ENCODE data around the gene TSPAN9.

TSPAN9 gene

DNA sequence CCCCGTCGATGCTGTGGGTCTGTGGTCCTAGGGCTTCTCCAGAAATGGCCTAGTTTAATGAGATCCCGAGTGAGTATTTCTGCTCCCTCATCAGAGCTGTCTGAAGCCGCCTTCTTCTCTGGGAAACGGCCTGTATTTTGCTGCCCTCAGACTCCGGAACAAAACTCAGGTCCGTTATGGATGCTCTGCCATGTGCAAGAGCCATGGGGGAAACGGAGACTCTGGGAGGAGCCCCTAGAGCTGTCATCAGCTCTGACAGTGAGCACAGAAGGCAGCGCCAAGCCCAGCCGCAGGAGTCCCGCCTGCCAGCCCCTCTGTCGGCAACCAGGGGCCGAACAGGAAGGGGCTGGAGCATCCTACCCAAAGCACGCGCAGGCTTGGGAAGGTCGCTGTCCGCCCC lies 221.4 kb downstream of the TSPAN9 start:
- H3K27ac ChIP-seq (ENCODE audit: low read depth, low read length) = no peak overlapping the region
- H3K27me3 ChIP-seq (ENCODE audit: low read length) = no peaks in the 10 kb centered on the region
- H3K9me3 ChIP-seq (ENCODE audit: insufficient read depth, low read length) = no peaks in the 10 kb centered on the region
- no peaks in the 10 kb centered on the region for H3K36me3 ChIP-seq (ENCODE audit: low read length)
- H3K9me2 ChIP-seq (replicated peaks; ENCODE audit: insufficient read depth, low read length) = no peaks in the 10 kb centered on the region
- H3K79me2 ChIP-seq (ENCODE audit: insufficient read depth, low read length) = no peaks in the 10 kb centered on the region
- no peaks in the 10 kb centered on the region for H3F3A ChIP-seq (ENCODE audit: insufficient read depth)
- H2AFZ ChIP-seq (ENCODE audit: low read depth, low read length, severe bottlenecking) = no peak overlapping the region
- no peak overlapping the region for H3K4me2 ChIP-seq (ENCODE audit: low read depth, low read length, poor library complexity, severe bottlenecking)
- H3K4me3 ChIP-seq (ENCODE audit: insufficient read depth, low read length, poor library complexity, severe bottlenecking) = no peak overlapping the region
- no peaks in the 10 kb centered on the region for H4K20me1 ChIP-seq (ENCODE audit: low read depth, low read length)
- TF ChIP-seq, protein P1, sequence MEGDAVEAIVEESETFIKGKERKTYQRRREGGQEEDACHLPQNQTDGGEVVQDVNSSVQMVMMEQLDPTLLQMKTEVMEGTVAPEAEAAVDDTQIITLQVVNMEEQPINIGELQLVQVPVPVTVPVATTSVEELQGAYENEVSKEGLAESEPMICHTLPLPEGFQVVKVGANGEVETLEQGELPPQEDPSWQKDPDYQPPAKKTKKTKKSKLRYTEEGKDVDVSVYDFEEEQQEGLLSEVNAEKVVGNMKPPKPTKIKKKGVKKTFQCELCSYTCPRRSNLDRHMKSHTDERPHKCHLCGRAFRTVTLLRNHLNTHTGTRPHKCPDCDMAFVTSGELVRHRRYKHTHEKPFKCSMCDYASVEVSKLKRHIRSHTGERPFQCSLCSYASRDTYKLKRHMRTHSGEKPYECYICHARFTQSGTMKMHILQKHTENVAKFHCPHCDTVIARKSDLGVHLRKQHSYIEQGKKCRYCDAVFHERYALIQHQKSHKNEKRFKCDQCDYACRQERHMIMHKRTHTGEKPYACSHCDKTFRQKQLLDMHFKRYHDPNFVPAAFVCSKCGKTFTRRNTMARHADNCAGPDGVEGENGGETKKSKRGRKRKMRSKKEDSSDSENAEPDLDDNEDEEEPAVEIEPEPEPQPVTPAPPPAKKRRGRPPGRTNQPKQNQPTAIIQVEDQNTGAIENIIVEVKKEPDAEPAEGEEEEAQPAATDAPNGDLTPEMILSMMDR (IDR thresholded peaks at IDR 0.05; ENCODE audit: insufficient read depth, low read length, poor library complexity, severe bottlenecking) = no peak
- no peak for TF ChIP-seq EZH2phosphoT487 (conservative IDR thresholded peaks at IDR 0.05; ENCODE audit: low read length)
- H3K9ac ChIP-seq (ENCODE audit: low read length) = no peak overlapping the region

- no peaks in the 10 kb centered on the region for H3K9me3 ChIP-seq (ENCODE audit: insufficient read depth, low read length)
- no peak overlapping the region for H2AFZ ChIP-seq (ENCODE audit: low read depth, low read length, severe bottlenecking)
- H3F3A ChIP-seq (ENCODE audit: insufficient read depth) = no peaks in the 10 kb centered on the region
- no peaks in the 10 kb centered on the region for H3K36me3 ChIP-seq (ENCODE audit: low read length)
- no peaks in the 10 kb centered on the region for H3K27me3 ChIP-seq (ENCODE audit: low read length)
- H3K79me2 ChIP-seq (ENCODE audit: insufficient read depth, low read length) = no peaks in the 10 kb centered on the region
- peak overlapping the region; percentile 1 for H3K4me2 ChIP-seq (ENCODE audit: low read depth, low read length, poor library complexity, severe bottlenecking)
- no peak overlapping the region for H3K9ac ChIP-seq (ENCODE audit: low read length)
- H3K9me2 ChIP-seq (replicated peaks; ENCODE audit: insufficient read depth, low read length) = no peaks in the 10 kb centered on the region
- H3K4me3 ChIP-seq (ENCODE audit: insufficient read depth, low read length, poor library complexity, severe bottlenecking) = no peak overlapping the region
- TF ChIP-seq, protein P1 (IDR thresholded peaks at IDR 0.05; ENCODE audit: insufficient read depth, low read length, poor library complexity, severe bottlenecking) = peak; percentile 91
- TF ChIP-seq EZH2phosphoT487 (conservative IDR thresholded peaks at IDR 0.05; ENCODE audit: low read length) = no peak
- H3K27ac ChIP-seq (ENCODE audit: low read depth, low read length) = no peak overlapping the region
- H4K20me1 ChIP-seq (ENCODE audit: low read depth, low read length) = no peaks in the 10 kb centered on the region
Measured at GRCh38 chr12:3299929-3300832, 223.0 kb downstream of the TSPAN9 start.

DNA sequence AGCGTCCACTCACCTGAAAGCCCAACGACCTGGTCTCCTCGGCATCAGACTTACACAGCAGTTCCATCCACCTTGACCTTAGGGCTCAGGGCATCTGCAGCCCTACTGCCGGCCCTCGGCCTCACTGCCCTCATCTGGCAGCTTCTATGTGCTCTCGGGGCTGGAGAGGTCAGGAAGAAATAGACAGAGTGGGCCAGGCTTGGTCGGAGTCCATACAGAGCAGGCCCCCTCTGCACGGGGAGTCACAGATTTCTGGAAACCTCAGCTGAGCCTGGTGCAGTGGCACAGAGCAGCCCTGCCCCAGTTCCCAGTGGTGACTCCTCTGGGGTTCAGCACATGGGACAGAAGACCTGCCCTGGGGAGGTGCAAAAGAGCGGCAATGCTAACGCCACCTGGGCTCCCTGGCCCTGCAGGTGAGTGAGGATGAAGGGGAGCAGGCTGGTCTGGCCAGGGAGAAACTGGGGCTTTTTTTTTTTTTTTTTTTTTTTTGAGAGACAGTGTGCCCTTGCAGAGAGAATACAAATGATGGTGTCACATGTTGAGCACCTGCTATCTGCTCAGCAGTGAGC lies 223.7 kb downstream of the TSPAN9 start:
- TF ChIP-seq, protein P1 (IDR thresholded peaks at IDR 0.05; ENCODE audit: insufficient read depth, low read length, poor library complexity, severe bottlenecking) = no peak
- no peak for TF ChIP-seq EZH2phosphoT487 (conservative IDR thresholded peaks at IDR 0.05; ENCODE audit: low read length)

More for the DNA sequence above, 223.7 kb downstream of the TSPAN9 start:
- H3K9me3 ChIP-seq (ENCODE audit: insufficient read depth, low read length) = no peaks in the 10 kb centered on the region
- H3K79me2 ChIP-seq (ENCODE audit: insufficient read depth, low read length) = no peaks in the 10 kb centered on the region
- no peak overlapping the region for H3K4me2 ChIP-seq (ENCODE audit: low read depth, low read length, poor library complexity, severe bottlenecking)
- H3K27me3 ChIP-seq (ENCODE audit: low read length) = no peaks in the 10 kb centered on the region
- H3K9ac ChIP-seq (ENCODE audit: low read length) = no peak overlapping the region
- H4K20me1 ChIP-seq (ENCODE audit: low read depth, low read length) = no peaks in the 10 kb centered on the region
- H3F3A ChIP-seq (ENCODE audit: insufficient read depth) = no peaks in the 10 kb centered on the region
- no peaks in the 10 kb centered on the region for H3K9me2 ChIP-seq (replicated peaks; ENCODE audit: insufficient read depth, low read length)
- no peak overlapping the region for H3K27ac ChIP-seq (ENCODE audit: low read depth, low read length)
- no peak overlapping the region for H3K4me3 ChIP-seq (ENCODE audit: insufficient read depth, low read length, poor library complexity, severe bottlenecking)
- H3K36me3 ChIP-seq (ENCODE audit: low read length) = no peaks in the 10 kb centered on the region
- no peak overlapping the region for H2AFZ ChIP-seq (ENCODE audit: low read depth, low read length, severe bottlenecking)

All from SU-DHL-6 (cell line).